HG02571 (cell line): Measurements from ENCODE around the gene NRG3.

Source experiments
- ATAC-seq: cut with Tn5 transposase; IDR thresholded peaks from one replicate; pipeline ENCODE4 v1.9.1; 2021; ENCODE audit warnings: mild to moderate bottlenecking, moderate library complexity; ENCODE audit not compliant: unreplicated experiment

Gene NRG3

DNA sequence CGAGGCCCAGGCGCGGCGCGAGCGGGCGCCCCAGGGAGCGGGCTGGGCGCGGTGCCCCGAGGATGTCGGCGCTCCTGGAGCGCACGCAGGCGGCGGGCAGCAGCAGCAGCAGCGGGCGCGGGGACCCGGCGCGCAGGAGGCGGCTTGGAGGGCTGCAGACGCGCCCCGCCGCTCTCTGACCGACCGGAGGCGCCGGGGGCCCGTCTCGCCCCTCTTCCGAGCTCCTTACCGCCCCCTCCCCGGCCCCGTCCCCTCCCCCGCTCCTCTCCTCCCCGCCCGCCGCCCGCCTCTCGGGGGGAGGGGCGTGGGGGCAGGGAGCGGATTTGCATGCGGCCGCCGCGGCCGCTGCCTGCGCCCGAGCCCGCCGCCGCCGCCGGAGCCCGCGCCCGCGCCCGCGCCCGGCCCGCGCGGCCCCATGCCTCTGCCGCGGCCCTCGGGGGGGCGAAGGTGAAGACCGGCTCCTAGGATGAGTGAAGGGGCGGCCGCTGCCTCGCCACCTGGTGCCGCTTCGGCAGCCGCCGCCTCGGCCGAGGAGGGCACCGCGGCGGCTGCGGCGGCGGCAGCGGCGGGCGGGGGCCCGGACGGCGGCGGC is at the start of gene NRG3:
TSS of gene NRG3 (plus strand) at position 320 of the 592 bp plus-strand sequence.
- no peak for ATAC-seq

DNA sequence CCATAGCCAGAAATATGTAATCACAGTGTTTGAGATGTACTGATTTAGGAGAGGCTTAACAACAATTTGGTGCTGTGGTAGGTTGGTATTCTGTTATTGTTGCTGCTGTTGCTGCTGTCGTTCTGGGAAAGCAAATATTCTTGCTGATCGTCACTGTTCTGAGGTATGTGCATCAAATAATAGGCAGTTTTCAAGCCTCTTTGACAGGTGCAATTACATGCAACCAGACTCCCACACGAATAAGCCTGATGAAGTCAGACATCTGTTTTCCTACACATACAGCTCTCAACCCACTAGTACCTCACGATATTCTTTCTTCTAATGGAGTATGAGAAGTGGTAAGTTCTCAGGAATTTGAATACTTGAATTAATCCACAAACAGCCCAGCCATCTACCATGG is 46.7 kb upstream of the NRG3 start:
- ATAC-seq, result no peak

DNA sequence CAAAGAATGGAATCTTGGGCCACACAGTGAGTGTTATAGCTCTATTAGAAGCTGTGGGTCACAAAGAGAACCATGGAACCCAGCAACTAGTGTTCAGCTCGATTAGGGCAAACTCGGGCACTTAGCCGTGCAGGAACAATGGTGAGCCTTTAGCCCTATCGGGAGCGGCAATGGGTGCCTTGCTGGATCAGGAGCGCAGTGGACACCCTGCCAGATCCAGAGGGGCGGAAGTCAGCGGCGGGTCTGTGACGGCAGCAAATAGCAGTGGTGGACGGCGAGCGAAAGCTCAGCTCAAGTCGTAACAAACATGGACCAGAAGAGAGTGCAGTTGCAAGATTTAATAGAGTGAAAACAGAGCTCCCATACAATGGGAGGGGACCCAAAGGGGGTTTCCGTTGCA is 43.9 kb upstream of the NRG3 start:
- no peak for ATAC-seq

DNA sequence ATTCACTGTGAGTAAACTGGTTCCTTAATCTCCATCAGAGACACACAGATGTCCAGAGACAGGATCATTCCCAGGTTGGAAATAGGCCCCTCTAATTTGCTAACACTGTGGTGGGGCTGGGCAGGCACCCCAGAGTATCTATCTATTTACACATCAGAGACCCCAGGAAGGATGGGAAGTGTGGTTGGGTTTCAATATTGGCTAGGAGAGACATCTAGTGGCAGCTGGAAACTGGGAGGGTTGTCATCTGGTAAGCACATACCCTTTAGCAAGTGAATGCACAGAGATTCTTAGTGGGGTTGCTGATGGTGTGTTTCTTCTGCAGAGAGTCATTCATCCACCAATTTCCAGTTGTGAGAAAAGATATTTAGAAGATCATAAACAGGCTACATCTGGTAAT is 36.0 kb upstream of the NRG3 start:
- ATAC-seq, result no peak

DNA sequence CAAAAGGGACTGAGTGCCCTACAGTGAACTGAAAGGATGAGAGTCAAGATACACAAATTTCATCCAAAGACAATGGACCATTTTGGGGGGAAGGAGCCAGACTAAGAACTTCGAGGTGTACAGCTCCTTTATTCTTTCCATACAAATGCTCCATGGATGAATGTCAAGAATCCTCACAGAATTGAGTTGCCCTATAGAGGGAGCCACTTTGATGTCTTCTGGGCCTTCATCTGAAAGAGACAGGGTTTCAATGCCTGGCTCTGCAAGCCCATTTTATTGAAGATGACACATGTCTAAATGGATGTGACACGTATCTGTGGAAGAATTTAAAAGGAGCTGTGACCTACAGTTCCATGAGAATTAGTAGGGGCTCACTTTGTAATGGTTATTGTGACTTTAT is 32.0 kb upstream of the NRG3 start:
- no peak for ATAC-seq

DNA sequence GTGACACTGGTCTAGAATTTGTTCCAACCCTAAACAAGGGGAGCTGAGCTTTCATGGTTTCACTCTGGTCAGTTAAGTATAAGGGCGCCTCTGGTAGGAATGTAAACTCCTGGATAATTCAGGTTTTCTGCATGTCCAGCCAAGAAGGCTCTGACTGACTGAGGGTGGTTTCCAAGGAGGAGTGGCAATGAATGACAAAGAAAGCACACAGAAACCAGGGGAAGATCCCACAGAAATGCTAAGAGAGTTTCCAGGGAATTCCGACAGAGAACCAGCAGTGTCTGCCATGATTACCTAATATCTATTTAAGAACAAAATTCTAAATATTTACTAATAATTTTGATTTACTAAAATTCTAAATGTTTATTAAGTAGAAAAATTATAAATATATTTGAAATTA is 27.3 kb upstream of the NRG3 start:
- ATAC-seq, result no peak

DNA sequence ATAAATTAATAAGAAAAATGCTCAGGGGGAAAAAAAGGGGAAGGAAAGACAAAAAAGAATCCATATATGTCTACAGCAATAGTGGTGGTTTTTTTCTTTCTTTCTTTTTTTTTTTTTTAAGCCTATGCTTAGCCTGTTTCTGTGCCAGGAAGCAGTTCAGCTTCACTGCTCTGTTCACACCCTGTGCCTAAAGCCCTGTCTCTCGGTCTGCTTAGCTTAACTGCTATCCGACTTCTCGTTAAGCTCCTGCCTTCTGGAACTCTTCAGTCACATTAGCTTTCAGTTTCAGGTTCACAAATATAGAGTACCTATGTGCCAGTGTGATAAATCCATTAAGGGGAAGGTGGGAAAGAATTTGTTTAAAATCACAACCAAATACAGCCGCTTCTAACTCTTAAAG is 26.5 kb upstream of the NRG3 start:
- ATAC-seq, result no peak

DNA sequence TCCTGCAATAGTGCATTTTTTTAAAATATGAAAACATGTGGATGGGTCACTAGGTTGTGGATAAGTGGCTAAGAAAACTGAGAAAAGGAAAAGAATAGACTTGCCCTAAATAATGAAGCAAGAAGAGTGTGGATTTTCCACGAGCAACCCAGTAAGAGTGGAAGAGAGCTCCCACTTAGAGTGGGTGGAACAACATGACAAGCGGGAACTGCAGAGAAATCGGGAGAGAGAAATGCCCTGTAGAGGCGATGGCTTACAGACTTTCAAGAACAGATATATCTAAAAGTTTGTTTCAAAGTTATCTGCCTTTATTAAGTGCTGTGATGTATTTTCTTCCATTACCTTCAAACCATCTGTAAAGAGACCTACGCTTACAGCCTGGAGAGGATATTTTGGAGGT is 26.1 kb upstream of the NRG3 start:
- ATAC-seq, result no peak

DNA sequence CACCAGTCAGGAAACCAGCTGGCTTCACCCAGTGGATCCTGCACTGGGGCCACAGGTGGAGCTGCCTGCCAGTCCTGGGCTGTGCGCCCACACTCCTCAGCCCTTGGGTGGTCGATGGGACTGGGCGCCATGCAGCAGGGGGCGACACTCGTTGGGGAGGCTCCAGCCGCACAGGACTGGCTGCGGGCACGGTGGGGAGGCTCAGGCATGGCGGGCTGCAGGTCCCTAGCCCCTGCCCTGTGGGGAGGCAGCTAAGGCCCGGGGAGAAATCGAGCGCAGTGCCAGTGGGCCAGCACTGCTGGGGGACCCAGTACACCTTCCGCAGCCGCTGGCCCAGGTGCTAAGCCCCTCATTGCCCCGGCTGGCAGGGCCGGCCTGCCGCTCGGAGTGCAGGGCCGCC is 12.4 kb upstream of the NRG3 start:
- ATAC-seq, result no peak

DNA sequence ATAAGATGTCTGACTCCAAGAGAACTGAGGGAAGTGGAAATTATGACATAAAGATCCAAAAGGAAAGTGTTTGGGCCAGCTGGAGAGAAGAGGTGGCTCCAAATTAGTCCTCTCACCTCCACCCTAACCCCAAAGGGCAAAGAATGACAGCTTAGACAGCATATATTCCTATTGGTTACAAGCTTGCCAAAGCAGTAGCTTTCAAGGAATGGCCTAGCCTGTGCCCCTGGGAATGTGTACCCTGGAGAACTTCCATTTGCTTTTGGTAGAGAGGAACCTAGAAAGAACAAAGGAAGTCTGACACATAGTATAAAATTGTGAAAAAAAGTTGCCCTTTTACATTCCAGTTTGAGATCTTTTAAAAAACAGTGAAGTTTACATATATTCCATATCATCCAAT is 11.2 kb upstream of the NRG3 start:
- ATAC-seq, result no peak

DNA sequence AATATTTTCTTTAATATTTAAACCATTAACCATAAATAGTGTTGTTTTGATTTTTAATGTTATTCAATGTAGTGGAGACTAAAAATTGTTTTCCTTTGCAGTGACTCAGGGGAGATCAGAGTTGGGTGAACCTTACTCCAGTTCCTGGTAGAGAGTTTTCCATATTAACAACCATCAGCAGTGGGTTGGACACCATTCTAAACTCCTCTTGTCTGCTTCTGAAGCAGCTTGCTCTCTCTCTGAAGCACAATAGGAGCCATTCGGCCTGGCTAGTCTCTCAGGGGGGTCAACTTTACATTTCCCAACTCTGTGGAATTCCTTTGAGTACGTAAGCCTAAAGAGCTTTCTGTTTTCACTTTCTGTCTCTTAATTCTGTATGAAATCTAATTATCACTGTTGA is 9.4 kb upstream of the NRG3 start:
- ATAC-seq, result no peak

DNA sequence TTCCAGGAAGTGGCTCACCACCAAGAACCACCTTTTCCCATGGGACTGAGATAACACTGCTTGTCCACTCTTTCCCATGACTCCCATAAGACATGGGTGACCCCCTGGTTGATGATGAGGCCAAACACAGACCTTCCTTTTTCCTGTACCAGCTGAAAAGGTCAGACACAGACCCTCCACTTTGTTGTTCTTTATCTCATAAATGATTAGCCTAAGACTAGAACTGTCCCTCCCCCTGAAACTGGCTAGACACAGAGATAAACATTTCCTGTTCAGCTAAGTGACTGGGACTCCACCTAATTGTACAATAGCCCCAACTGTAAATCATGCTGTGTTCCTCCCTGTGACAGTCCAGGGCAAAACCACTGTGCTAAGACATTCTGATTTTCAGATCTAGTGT is 8.2 kb upstream of the NRG3 start:
- ATAC-seq, result peak; percentile 87

DNA sequence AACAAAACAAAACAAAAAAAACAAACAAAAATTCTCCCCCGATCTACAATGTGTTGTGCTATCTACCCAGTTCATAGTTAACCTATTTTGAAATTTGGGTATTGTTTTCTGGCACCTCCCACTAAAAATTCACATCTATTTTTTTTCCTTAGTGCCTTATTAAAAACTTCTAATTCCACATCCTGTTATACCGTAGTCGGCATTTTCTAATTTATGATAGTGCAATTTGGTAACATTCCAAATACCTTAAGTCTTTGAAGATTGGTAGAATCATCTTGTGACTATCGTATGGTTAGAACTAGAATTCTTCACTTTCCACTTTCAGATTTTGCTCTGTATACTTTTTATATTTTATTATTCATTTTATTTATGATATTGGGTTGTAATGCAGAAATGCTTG is 4.5 kb upstream of the NRG3 start:
- ATAC-seq, result no peak

DNA sequence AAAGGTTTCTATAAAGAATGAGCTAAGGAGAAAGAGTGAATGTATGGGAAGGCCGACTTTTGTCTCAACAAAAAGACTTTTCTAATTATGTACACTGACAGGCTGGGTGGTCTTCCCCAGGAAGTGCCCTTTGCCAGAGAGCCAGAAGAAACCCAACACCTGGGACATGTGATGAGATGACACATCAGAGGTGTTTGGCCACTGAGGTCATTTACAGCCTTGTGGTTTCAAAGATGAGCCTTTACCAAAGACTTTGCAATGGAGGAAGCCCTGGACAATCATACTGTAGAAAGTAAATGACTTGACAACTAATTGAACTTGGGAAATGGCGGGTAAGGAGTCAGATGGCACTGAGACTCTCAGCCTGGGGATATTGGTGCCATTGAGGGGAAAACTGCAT is 3.4 kb upstream of the NRG3 start:
- ATAC-seq, result no peak

DNA sequence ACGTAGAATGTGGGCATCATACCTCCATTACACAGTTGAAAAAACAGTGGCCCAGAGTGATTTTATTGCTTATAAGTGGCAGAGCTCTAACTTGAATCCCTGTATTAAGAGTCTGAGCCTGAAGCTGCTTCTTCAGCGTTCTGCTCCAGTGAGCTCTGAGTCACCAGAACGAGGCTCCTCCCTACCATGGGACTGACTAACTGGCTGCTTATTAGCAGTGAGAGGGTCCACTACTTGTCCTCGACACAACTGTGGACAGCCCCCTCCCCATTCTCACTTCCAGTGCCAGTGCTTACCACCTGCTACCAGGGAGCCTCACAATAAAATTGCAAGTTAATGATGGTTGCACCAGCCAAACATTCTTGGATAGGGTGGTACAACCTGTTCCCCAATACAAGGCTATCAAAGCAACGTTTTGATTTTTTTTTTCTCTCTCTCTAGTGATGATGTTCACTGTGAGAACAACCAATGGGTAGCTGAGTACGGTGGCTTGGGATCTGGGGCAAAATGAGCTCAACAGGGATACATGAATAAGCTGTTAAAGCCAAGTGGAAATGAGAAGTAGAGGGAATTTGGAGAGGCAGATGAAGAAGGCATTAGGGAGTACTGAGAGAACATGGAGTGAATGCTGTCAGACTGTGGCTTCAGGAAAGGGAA is 2.7 kb upstream of the NRG3 start:
- no peak for ATAC-seq

DNA sequence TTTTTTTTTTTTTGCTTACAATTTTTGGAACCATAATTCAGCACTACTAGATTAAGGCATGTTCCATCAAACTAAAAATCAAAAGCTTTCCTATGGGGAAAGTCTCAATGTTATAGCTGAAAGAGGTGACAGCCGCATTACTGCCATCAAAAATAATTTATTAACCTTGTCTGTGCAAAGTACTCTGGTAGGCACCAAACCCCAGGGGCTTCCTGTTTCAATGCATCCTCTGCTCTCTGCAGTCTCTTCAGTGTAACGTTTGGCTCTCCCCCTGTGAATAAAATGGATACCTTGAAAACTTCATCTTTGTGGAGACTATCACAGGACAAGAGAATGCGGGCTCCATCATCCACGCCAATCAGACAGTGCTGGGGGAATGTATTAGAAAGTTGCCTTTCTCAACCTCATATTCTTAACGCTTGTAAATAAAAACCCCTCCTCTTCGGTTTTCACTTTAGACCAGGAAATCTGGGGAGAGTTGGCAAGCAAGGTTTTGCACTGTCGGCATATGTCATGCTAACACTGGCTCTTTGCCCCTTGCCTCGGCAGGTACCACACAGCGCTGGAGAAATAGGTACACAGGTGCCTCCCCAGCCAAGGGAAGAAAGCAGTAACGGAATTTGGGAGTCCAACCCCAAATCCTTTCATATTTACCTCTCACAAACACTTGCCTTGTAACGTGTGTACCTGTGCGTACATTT is 1.6 kb upstream of the NRG3 start:
- ATAC-seq, result no peak

DNA sequence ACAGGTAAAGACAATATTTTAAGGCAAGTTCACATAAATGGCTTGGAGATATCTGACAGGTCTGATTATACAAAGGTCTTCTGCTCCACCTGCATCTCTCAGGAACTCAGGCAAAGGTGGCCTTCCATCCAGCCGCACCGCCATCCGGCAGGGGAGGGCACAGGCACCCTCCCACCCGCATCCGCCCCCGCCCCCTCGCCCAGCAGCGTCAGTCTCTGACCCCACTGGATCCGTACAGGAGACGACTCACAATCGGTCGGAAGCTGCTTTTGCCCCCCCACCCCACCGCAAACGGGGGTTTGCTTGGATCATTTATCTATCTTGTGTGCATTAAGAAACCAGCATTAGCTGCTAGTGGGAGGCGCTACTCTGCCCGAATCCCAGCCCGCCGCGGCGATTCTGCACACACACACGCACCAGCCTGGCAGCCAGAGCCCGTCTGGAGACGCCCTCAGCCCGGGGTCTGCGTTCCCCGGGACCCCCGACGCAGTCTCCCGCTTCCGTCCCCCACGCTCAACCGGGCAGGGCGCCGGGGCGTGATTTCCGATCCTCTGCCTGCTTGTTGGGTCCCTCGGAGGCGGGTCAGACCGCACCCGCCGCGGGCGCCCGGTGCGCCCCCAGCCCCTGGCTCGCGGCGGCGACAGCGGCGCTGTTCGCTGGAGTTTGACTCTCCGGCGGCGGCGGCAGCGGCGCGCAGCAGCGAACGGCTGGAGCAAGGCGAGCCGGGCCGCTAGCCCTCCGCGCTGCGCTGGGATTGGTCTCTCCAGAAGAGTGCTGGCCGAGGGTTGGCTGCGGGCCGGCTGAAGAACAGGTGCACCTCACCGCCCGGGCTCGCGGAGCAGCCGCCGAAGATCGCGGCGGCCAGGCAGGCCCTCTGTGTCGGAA is 820 bp upstream of the NRG3 start:
- ATAC-seq, result no peak

DNA sequence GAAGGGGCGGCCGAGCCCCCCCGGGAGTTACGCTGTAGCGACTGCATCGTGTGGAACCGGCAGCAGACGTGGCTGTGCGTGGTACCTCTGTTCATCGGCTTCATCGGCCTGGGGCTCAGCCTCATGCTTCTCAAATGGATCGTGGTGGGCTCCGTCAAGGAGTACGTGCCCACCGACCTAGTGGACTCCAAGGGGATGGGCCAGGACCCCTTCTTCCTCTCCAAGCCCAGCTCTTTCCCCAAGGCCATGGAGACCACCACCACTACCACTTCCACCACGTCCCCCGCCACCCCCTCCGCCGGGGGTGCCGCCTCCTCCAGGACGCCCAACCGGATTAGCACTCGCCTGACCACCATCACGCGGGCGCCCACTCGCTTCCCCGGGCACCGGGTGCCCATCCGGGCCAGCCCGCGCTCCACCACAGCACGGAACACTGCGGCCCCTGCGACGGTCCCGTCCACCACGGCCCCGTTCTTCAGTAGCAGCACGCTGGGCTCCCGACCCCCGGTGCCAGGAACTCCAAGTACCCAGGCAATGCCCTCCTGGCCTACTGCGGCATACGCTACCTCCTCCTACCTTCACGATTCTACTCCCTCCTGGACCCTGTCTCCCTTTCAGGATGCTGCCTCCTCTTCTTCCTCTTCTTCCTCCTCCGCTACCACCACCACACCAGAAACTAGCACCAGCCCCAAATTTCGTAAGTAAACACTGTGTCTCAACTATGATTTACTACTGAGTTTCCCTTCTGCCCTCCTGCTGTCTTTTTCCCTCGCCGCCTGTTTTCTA is 666 bp downstream of the NRG3 start:
- no peak for ATAC-seq

DNA sequence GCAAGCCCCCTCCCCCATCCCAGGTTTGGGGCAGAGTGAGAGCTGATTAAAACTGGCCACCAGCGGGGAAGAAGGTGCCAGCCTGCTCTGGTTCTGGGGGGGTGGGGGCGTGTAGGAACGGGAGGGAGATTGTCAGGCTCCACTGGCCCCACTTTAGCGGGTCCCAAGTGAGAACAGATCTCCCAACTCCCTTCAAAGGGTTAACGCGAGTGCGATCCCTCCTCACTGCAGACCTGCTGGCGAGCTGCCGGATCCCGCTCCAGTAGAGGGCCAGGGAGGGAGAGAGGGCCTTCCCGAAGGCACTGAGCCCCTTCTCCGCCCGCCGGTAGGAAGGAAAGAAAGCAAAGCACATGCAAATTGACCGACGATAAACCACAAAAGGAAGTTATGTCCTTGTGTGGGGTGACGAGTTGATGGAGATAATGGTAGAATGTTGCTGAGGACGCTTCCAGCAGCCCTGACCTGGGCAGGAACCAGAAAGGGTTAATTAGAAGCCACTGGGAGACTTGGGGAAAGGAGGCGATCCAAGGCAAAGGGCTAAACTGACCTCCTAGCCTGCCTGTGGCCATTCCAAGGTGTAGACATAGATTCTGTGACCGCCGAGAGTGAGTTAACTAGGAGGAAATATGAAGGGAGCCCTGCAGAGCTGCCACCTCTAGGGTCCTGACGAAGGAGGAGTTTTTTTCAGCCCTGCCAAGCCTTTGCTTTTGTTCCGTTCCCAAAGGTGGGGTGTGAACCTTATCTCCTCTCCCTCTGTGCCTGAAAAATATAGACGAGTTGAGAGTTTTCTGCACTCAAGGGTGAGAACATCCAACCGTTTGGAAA is 1.5 kb downstream of the NRG3 start:
- no peak for ATAC-seq

DNA sequence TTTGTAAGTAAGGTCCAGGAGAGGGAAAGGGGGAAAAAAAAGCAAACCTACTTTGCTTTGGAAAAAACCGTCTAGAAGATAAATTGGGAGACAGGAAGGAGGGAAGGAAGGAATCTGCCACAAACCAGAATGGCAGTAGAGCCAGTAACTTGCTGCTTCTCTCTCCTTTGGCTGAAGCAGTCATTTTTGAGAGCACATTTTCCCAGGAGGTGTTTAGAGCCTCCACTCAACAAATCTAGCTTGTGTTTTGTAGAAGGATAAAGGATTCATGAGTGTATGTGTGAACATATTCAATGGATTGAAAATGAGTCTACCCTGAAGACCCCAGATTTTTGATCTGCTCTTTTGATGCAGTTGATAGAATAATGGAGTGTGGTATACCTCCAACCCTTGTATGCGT is 2.6 kb downstream of the NRG3 start:
- no peak for ATAC-seq
